Fibroblast of lung (primary cell): ENCODE measurements around the gene GOPC. TPM values are rescaled to one million over a fixed set of nuclear protein-coding genes. Genes with fewer than 3 reads are reported as not detected.
A peak's percentile ranks its signal among the peaks of the same experiment; 100 is the strongest.

Source experiments
- DNase-seq, 2 donors: peaks; one replicate each; pipeline versions ENCODE4 v3.0.0 to v3.0.0-alpha.2; 2010; ENCODE audit warnings: low read depth in 2 of 2
- H2AFZ ChIP-seq: 2 replicates; pipeline ENCODE4 v1.5.1; 2012; ENCODE audit warnings: low read length, control low read depth, inconsistent platforms
- H3K27ac ChIP-seq: 2 replicates; pipeline ENCODE4 v1.5.1; 2011; ENCODE audit warnings: low read length, control low read depth; ENCODE audit not compliant: insufficient read depth
- H3K27me3 ChIP-seq: 2 replicates; pipeline ENCODE4 v1.5.1; 2011; ENCODE audit warnings: mild to moderate bottlenecking, low read length; ENCODE audit not compliant: control insufficient read depth, insufficient read depth
- H3K36me3 ChIP-seq: 2 replicates; pipeline ENCODE4 v1.5.1; 2011; ENCODE audit warnings: low read length; ENCODE audit not compliant: control insufficient read depth, insufficient read depth
- H3K4me1 ChIP-seq: 2 replicates; pipeline ENCODE4 v1.5.1; 2011; ENCODE audit warnings: low read length; ENCODE audit not compliant: control insufficient read depth, insufficient read depth; ENCODE audit errors: extremely low read depth
- H3K4me2 ChIP-seq: 2 replicates; pipeline ENCODE4 v1.5.1; 2011; ENCODE audit warnings: low read length, control low read depth; ENCODE audit not compliant: insufficient read depth; ENCODE audit errors: extremely low read depth
- H3K4me3 ChIP-seq, 4 experiments: fragments of 200-600 bp in 1 of 4; sonication (generic) in 1 of 4; replicated peaks in 1 of 4; 2 replicates each; pipeline ENCODE4 v1.5.1; 2011 to 2016; ENCODE audit warnings: low read length in 4 of 4, low read depth in 3 of 4, mild to moderate bottlenecking in 3 of 4, control low read depth in 2 of 4, inconsistent platforms in 1 of 4, mixed read lengths in 1 of 4; ENCODE audit not compliant: insufficient read depth in 1 of 4; ENCODE audit errors: control extremely low read depth in 1 of 4
- H3K79me2 ChIP-seq: 2 replicates; pipeline ENCODE4 v1.5.1; 2012; ENCODE audit warnings: mild to moderate bottlenecking, low read length, inconsistent platforms; ENCODE audit not compliant: control insufficient read depth, insufficient read depth
- H3K9ac ChIP-seq: 2 replicates; pipeline ENCODE4 v1.5.1; 2011; ENCODE audit warnings: mild to moderate bottlenecking, low read length, control low read depth; ENCODE audit not compliant: insufficient read depth
- H3K9me3 ChIP-seq: 2 replicates; pipeline ENCODE4 v1.5.1; 2012; ENCODE audit warnings: low read depth, low read length; ENCODE audit not compliant: control insufficient read depth, insufficient read depth
- H4K20me1 ChIP-seq: 2 replicates; pipeline ENCODE4 v1.5.1; 2011; ENCODE audit warnings: low read length; ENCODE audit not compliant: control insufficient read depth, insufficient read depth; ENCODE audit errors: extremely low read depth
- CTCF ChIP-seq, 2 donors: IDR thresholded peaks in 1 of 2; conservative IDR thresholded peaks in 1 of 2; 1 replicate in 1 of 2; 2 replicates in 1 of 2; pipeline ENCODE4 v1.5.1; 2011 to 2012; ENCODE audit warnings: low read length in 2 of 2, control low read depth in 1 of 2, inconsistent platforms in 1 of 2, low read depth in 1 of 2, mild to moderate bottlenecking in 1 of 2
- EZH2 ChIP-seq: IDR thresholded peaks from 2 replicates; pipeline ENCODE4 v1.5.1; 2012; ENCODE audit warnings: low read length, control low read depth, mild to moderate bottlenecking; ENCODE audit errors: missing control alignments
- polyA plus RNA-seq, 2 donors: library from polyadenylated mRNA; depleted of rRNA in 1 of 2; stranded (reverse) in 1 of 2; unstranded in 1 of 2; fragments of >200 nt; gene quantifications; 2 replicates each; pipeline ENCODE4 v1.2.1, GENCODE V29; 2011 to 2012; ENCODE audit warnings: missing spikeins in 1 of 2
- total RNA-seq: library from RNA; depleted of rRNA; stranded (reverse); fragments of >200 nt; gene quantifications from 2 replicates; pipeline ENCODE4 v1.2.1, GENCODE V29; 2014

The GOPC gene
- total and polyA plus RNA-seq, 2 donors (not counting 1 experiment from before 2014, with no cell fraction given), result 32.2 to 45.4 TPM

- H4K20me1 ChIP-seq, result no peaks in the 10 kb centered on the region
- no peak overlapping the region for H2AFZ ChIP-seq
- H3K4me3 ChIP-seq, result no peak overlapping the region
- H3K79me2 ChIP-seq, result no peaks in the 10 kb centered on the region
- H3K36me3 ChIP-seq, result peaks cover 4% of the 10 kb centered on the region
- no peaks in the 10 kb centered on the region for H3K9me3 ChIP-seq
- no peaks in the 10 kb centered on the region for H3K4me1 ChIP-seq
- H3K27ac ChIP-seq, result no peak overlapping the region
- TF ChIP-seq EZH2 (no peak), CTCF (conservative IDR thresholded peaks at IDR 0.05 in 1 of 2, IDR thresholded peaks at IDR 0.05 in 1 of 2; ENCODE audit: low read depth in 1 of 2, low read length in 2 of 2) (no peak)
- no peak overlapping the region for H3K4me2 ChIP-seq
- H3K27me3 ChIP-seq, result no peaks in the 10 kb centered on the region
- no peak for DNase-seq
- H3K9ac ChIP-seq, result no peak overlapping the region
Observed at GRCh38 chr6:117568247-117568646, 34.1 kb downstream of the GOPC start.

- DNase-seq, result no peak
- H3K27me3 ChIP-seq, result no peaks in the 10 kb centered on the region
- no peak overlapping the region for H3K4me2 ChIP-seq
- no peak overlapping the region for H2AFZ ChIP-seq
- H4K20me1 ChIP-seq, result no peaks in the 10 kb centered on the region
- TF ChIP-seq CTCF (conservative IDR thresholded peaks at IDR 0.05 in 1 of 2, IDR thresholded peaks at IDR 0.05 in 1 of 2; ENCODE audit: low read depth in 1 of 2, low read length in 2 of 2) (no peak), EZH2 (no peak)
- H3K4me1 ChIP-seq, result no peaks in the 10 kb centered on the region
- H3K36me3 ChIP-seq, result peaks cover 4% of the 10 kb centered on the region
- H3K9me3 ChIP-seq, result no peaks in the 10 kb centered on the region
- H3K27ac ChIP-seq, result no peak overlapping the region
- H3K9ac ChIP-seq, result no peak overlapping the region
- H3K4me3 ChIP-seq, result no peak overlapping the region
- no peaks in the 10 kb centered on the region for H3K79me2 ChIP-seq
Observed at GRCh38 chr6:117564681-117565080, 37.6 kb downstream of the GOPC start.

- Histone ChIP-seq H3K9ac (no peak overlapping the region), H3K4me2 (no peak overlapping the region), H3K9me3 (no peaks in the 10 kb centered on the region), H3K27ac (no peak overlapping the region), H3K79me2 (no peaks in the 10 kb centered on the region), H3K27me3 (no peaks in the 10 kb centered on the region), H3K4me1 (no peaks in the 10 kb centered on the region), H2AFZ (no peak overlapping the region), H3K36me3 (no peaks in the 10 kb centered on the region), H3K4me3 (no peak overlapping the region), H4K20me1 (no peaks in the 10 kb centered on the region)
- no peak for TF ChIP-seq EZH2
- TF ChIP-seq CTCF (conservative IDR thresholded peaks at IDR 0.05 in 1 of 2, IDR thresholded peaks at IDR 0.05 in 1 of 2; ENCODE audit: low read depth in 1 of 2, low read length in 2 of 2), result no peak
- peak in 1 of 2 donors; percentile 73 for DNase-seq
Observed at GRCh38 chr6:117561128-117561527, 41.2 kb downstream of the GOPC start.
